GM19452 (cell line): ENCODE data around the gene WBP2NL.
A peak's percentile ranks its signal among the peaks of the same experiment; 100 is the strongest.
"Not testable (repeated sequence)": the region's sequence is repeated elsewhere in the genome, so short reads cannot be mapped to it uniquely, and the experiment has no call there.

Experiments used
- ATAC-seq: cut with Tn5 transposase; IDR thresholded peaks from one replicate; pipeline ENCODE4 v1.9.1; 2021; ENCODE audit not compliant: unreplicated experiment

Gene WBP2NL

DNA sequence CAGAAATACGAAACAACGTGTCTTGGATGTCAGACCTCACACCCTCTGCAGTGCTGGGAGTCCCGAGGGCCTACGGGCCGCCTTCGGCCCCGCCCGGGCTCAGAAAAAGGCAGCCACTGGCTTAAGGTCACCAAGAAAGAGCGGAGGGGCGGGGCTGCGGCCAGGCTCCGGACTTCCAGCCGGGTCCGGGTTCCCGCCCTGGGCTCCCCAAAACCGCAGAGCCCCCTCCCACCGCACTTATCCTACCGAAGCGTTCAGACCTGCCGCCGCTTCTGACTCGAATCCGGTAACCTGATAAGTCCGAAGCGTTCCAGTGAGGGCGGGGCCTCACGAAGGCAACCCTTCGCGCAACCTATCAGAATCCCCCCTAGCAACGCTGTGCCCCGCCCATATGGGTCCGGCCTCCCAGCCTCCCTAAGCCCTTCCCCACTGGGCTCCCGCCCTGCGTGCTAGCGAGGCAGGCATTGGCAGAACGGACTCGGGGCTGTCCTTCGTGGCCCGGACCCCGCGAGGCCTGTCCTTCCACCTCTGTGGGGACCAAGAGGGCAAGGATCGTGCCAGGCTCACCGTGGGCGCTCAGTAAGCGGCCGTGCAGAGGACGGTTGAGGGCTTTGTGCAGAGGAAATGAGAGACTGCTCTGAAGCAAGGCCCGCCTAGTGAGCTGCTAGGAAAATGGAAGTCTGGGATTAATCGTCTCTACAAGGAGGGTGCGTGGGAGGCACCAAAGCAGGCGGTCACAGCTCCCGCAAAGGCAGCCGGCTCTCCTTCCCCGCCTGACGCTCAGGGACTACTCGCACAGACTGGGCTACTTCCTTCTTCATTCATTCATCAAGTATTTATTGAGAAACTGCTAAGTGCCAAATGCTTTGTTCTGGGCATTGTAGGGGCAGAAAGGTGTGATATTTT, 72.2 kb downstream of the WBP2NL start, which contains the start of gene NAGA:
Gene NAGA, minus strand, starts transcription at position 296 of the 906 bp plus-strand sequence. CDS start 515 bp downstream, outside the sequence.
- ATAC-seq: peak; percentile 87

DNA sequence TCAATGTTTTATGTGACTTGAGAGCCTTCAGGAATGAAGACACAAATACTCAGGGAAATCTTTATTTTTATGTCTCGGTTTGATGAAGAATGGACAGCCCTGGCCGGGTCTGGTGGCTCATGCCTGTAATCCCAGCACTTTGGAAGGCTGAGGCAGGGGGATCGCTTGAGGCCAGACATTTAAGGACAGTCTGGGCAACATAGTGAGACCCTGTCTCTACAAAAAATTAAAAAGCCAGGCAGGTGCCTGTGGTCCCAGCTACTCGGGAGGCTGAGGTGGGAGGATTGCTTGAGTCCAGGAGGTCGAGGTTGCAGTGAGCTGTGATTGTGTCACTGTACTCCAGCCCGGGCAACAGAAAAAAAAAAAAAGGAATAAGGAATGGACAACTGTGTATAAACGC, 72.9 kb downstream of the WBP2NL start:
- not testable (repeated sequence) for ATAC-seq

DNA sequence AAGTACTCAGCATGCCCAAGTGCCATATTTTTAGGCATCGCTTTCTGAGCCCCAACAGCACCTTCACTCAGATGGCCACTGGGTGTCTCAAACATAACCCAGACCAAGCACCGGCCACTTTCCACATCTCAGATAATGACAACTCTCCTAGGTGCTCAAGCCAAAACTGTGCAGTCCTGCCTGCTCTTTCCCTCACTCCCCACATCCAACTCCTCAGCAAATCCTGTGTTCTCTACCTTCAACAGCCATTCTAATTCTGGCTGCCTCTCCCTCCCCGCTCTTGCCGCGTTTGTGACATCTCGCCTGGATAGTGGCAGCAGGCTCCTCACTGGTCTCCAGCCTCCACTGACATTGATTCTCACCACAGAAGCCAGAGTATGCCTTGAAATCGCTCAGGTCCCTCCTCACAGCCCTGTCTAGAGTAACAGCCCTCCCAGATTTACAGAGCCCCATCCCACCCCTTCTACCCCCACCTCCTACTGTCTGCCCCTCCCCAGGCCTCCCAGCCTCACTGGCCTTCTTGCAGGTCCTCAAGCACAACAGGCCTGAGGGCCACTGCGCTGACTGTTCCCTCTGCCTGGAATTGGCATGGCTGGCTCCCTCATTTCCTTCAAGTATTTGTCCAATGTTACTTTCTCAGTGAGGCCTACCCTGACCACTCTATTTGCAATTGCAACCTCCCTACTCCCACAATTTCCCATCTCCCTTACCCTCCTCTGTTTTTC, 74.2 kb downstream of the WBP2NL start:
- ATAC-seq: no peak

DNA sequence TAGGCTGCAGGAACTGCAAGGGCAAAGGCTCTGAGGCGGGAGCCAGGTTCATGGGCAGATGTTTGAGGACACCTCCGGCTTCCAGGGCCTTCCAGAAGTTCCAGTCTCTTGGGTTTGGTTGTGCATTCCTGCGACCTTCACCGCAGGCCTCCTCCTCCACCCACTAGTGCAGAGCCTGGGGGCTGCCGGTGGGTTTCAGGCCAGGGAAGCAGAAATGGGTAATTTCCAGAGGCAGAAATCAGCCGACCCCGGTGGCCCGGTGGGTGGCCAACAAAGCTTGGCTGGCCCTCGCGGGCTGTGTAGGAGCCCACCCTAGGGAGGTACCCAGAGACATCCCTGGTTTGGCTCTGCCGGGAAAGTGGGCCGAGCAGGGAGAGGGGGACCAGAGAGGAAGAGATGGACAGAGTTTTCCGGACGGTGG, 75.0 kb downstream of the WBP2NL start:
- no peak for ATAC-seq

DNA sequence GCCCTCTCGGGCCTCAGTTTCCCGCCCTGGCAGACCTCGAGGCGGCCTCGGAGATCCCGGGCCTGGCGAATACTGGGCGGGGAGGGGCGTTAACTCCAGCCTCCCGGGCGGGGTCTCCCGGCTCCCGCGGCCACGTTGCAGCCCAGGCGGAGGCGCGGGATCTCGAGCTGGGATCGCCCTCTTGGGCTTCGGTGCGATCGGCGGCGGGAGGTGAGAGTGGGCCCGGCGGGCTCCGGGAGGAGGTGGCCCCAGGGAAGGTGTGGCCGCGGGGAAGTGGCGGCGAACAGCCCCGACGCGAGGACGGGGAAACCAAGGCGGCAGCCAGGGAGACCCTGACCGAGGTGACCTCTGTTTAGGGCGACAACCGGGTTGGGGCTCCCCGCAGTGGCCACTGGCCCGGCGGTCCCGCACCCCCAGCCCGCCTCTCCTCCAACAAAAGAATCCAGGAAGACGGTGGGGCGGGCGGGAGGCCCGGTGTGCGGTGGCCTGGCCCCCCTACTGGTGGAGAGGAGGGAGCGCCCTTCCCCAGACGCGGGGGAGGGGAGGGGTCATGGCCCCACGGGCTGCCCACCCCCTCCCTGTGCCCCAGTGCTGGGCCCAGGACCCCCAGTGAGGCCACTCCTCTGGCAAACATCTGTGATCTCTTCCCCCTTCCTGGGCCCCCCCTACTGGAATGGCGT, 75.7 kb downstream of the WBP2NL start, which contains the start of gene PHETA2:
Gene PHETA2, plus strand, starts transcription at position 117 of the 680 bp plus-strand sequence. CDS start 3,046 bp downstream, outside the sequence.
- ATAC-seq: no peak

DNA sequence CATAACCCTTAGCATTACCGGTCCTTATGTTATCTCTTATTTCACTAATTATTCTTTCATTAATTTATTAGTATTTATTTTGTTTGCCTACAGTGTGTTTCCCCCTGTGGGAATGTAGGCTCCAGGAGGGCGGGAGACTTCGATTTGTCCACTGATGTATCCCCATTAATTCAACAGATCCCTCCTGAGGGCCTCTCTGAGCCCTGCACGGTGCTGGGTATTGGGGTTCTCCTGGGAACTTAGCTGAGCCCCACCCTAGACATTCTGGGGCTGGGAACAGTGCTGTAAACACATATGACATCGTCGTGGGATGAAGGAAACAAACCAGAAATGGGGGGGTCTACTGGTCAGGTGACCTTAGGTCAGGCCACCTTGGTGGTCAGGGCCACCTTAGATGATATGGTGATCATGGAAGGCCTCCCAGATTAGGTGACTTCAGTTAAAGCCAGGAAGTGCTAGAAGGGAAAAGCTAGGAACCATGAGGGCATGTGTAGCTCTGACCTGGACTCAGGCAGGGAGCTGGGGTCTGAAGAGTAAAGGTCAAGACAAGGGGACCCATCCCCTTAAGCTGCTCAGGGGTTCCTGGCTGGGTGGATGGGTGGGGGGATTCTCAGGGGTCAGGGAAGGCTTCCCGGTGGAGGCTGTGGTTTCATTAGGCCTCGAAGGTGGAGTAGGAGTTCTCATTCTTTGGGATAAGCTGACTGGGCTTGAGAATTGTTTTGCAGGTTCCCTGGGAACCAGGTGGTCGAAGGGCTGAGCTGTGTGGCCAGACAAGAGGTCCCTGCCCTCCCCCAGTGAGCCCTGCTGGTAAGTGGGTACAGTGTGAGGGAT, 76.5 kb downstream of the WBP2NL start:
- no peak for ATAC-seq

DNA sequence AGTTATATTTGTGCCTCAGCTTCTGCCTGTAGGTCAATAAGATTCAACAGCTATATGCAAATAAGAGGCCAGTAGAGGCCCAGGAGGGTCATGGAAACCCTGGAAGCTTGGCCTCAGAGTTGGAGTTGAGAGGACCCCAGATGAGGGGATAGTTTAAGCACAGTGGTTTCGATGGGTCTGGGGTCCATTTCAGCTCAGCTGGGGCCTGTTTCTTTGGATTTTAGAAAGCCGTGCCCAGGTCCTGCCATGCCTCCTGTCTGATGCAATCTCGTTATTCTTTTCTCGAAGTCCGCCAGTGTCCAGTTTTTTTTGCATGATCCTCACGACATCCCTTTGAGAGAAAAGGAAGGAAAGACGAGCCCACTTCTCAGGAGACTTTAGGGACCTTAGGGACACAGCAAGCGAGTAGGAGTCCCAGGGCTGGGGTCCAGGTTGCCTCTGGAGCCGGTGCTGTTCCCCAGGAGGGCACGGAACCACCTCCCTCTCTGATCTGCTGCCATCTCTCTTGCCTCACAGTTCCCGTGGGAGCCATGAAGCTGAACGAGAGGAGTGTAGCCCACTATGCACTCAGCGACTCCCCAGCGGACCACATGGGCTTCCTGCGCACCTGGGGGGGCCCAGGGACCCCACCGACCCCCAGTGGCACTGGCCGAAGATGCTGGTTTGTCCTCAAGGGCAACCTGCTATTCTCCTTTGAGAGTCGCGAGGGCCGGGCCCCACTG, 78.3 kb downstream of the WBP2NL start:
- ATAC-seq: no peak

DNA sequence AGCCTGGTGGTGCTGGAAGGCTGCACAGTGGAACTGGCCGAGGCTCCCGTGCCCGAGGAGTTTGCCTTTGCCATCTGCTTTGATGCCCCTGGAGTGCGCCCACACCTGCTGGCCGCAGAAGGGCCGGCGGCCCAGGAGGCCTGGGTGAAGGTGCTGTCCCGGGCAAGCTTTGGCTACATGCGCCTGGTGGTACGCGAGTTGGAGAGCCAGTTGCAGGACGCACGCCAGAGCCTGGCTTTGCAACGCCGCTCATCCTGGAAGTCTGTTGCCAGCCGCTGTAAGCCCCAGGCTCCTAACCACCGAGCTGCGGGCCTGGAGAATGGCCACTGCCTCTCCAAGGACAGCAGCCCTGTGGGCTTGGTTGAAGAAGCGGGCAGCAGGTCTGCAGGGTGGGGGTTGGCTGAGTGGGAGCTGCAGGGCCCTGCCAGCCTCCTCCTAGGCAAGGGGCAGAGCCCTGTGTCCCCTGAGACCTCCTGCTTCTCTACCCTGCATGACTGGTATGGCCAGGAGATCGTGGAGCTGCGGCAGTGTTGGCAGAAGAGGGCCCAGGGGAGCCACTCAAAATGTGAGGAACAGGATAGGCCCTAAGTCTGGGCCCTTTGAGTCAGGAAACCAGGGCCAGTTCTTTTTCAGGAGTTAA, 79.0 kb downstream of the WBP2NL start:
- ATAC-seq: no peak
